CD4-positive, alpha-beta memory T cell (primary cell): ENCODE measurements around the gene TSPAN1. TPM values are rescaled to one million over a fixed set of nuclear protein-coding genes. Genes with fewer than 3 reads are reported as not detected.

Experiments
- CTCF ChIA-PET: fragments of 350-600 bp; sonication (Branson Sonifier 250); formaldehyde crosslinking; loops from one replicate; lab custom pipeline; 2021; ENCODE audit warnings: inconsistent platforms; ENCODE audit not compliant: partially characterized antibody; lab: Charles Lee
- POLR2A ChIA-PET: fragments of 350-600 bp; sonication (Branson Sonifier 250); formaldehyde crosslinking; loops from one replicate; lab custom pipeline; 2021; ENCODE audit not compliant: partially characterized antibody; lab: Charles Lee
- DNase-seq, 5 donors: peaks; one replicate each; pipeline versions ENCODE4 v3.0.0 to v3.0.0-alpha.2; 2020 to 2022; ENCODE audit warnings: mixed read lengths in 1 of 5
- H3K27ac ChIP-seq: one replicate; pipeline ENCODE4 v1.7.0; 2013; ENCODE audit warnings: low read depth, low read length
- H3K27me3 ChIP-seq: 2 replicates; pipeline ENCODE4 v1.7.0; 2013; ENCODE audit warnings: mild to moderate bottlenecking, low read length, moderate library complexity; ENCODE audit not compliant: insufficient read depth
- H3K36me3 ChIP-seq: 2 replicates; pipeline ENCODE4 v1.7.0; 2013; ENCODE audit warnings: mild to moderate bottlenecking, low read length, moderate library complexity; ENCODE audit not compliant: insufficient read depth
- H3K4me1 ChIP-seq: 2 replicates; pipeline ENCODE4 v1.7.0; 2013; ENCODE audit warnings: mild to moderate bottlenecking, low read length, moderate library complexity; ENCODE audit not compliant: insufficient read depth
- H3K4me3 ChIP-seq, 2 donors: one replicate each; pipeline ENCODE4 v1.7.0; 2013; ENCODE audit warnings: low read length in 2 of 2, mild to moderate bottlenecking in 1 of 2
- H3K9me3 ChIP-seq, 2 donors: one replicate each; pipeline ENCODE4 v1.7.0; 2013; ENCODE audit warnings: low read length in 2 of 2, control low read depth in 1 of 2; ENCODE audit not compliant: control insufficient read depth in 1 of 2
- H3K27ac Mint-ChIP-seq, 7 donors: one replicate each; pipeline ENCODE4 v1.8.0; 2020 to 2021; ENCODE audit warnings: mixed read lengths in 7 of 7, mild to moderate bottlenecking in 6 of 7, inconsistent platforms in 3 of 7, moderate library complexity in 3 of 7
- H3K27me3 Mint-ChIP-seq, 2 donors: one replicate each; pipeline ENCODE4 v1.8.0; 2020 to 2021; ENCODE audit warnings: mixed read lengths in 2 of 2
- H3K36me3 Mint-ChIP-seq, 2 donors: one replicate each; pipeline ENCODE4 v1.8.0; 2020 to 2021; ENCODE audit warnings: mixed read lengths in 2 of 2, inconsistent platforms in 1 of 2, mild to moderate bottlenecking in 1 of 2
- H3K4me1 Mint-ChIP-seq, 4 donors: one replicate each; pipeline ENCODE4 v1.8.0; 2020 to 2021; ENCODE audit warnings: mixed read lengths in 4 of 4, mild to moderate bottlenecking in 1 of 4
- H3K4me3 Mint-ChIP-seq, 8 donors: one replicate each; pipeline ENCODE4 v1.8.0; 2020 to 2021; ENCODE audit warnings: mixed read lengths in 8 of 8, mild to moderate bottlenecking in 7 of 8, moderate library complexity in 6 of 8, inconsistent platforms in 3 of 8
- H3K9me3 Mint-ChIP-seq, 8 donors: one replicate each; pipeline ENCODE4 v1.8.0; 2020 to 2021; ENCODE audit warnings: mixed read lengths in 8 of 8, mild to moderate bottlenecking in 5 of 8, inconsistent platforms in 3 of 8, moderate library complexity in 1 of 8
- intact Hi-C: fragments of 100-400 bp; cut with micrococcal nuclease; formaldehyde crosslinking; loops from one replicate; pipeline ENCODE4 v1.15.1; 2023
- polyA plus RNA-seq, 2 donors: library from polyadenylated mRNA; unstranded; fragments of 300-500 nt; fragmentation: Illumina TruSeq; gene quantifications; one replicate each; pipeline ENCODE4 v1.2.3, GENCODE V29; 2021
- total RNA-seq, 2 experiments: library from RNA; stranded (reverse); gene quantifications; one replicate each; pipeline ENCODE4 v1.2.3, GENCODE V29; 2021

TSPAN1 gene
- total and polyA plus RNA-seq, 4 experiments from 2014 or later: not detected

DNA sequence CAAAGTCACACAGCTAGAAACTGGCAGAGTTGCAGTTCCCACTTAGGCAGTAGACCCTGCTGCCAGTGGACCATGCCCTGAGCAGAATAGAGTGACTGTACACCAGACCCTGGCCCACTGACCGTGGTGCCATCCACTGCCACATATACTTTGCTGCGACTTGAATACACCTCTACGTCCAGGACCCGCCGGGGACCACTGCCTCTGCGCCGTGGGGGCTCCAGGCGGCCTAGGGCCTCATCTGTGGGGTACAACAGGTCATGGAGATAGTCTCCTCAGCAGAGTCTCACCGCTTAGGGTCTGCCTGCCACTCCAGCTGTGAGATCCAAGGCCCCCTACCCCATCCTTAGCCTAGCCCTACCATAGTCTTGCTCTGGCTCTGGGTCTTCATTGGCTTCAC is 21.7 kb downstream of the TSPAN1 start:
- ChIA-PET CTCF (interaction anchor here (3.6 kb wide), 1 partner anchor 14 kb away, joined by 13 read pairs; no protein-coding TSS in a partner anchor), POLR2A (interaction anchor here (1.9 kb wide), 1 partner anchor 107 kb away, joined by 6 read pairs; the partner anchor contains the start of genes LRRC41 and UQCRH)
- Histone ChIP-seq H3K27me3 (no peaks in the 10 kb centered on the region), H3K4me3 (no peak overlapping the region), H3K4me1 (peaks cover 28% of the 10 kb centered on the region), H3K36me3 (peaks cover 34% of the 10 kb centered on the region), H3K27ac (no peak overlapping the region), H3K9me3 (no peaks in the 10 kb centered on the region)
- Mint-ChIP-seq H3K4me1 (peaks cover 7 to 31% (median 22%) of the 10 kb centered on the region in 4 donors), H3K4me3 (peak overlapping the region in 5 of 8 donors; percentile 8 to 88 (median 61)), H3K27me3 (no peaks in the 10 kb centered on the region), H3K36me3 (peaks cover 25 to 36% of the 10 kb centered on the region in 2 donors), H3K9me3 (no peaks in the 10 kb centered on the region), H3K27ac (peak overlapping the region in 3 of 7 donors; percentile 0 to 78 (median 12))
- no peak for DNase-seq
- intact Hi-C loops: loop anchor here (5.0 kb wide), 1 partner anchor 509 kb away; the partner anchor contains the start of genes GPBP1L1 and TMEM69

DNA sequence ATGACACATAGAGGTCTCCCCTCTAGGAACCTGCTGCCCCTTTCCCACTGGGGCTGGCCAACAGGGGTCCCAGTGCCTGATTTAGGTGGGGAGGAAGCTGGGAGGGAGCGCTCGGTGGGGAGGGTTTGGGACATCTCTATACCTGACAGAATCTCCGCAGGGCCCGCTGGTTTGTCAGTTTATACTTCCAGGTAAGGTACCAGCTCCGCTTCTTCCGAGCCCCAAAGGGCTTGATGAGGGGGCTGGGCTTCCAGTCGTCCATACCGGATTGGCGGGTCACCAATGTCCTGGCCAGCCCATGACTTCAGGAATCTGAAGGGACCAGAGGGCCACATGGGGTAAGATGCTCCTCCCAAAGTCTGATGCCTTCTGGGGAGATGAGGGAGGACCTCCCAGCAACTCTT is 22.7 kb downstream of the TSPAN1 start:
- POLR2A ChIA-PET: interaction anchor here (1.4 to 2.0 kb wide), 3 partner anchors 10 to 106 kb away, joined by 5 to 6 read pairs (median 6); partner anchors contain the start of genes LRRC41 and UQCRH
- H3K4me3 Mint-ChIP-seq: peak overlapping the region; percentile 83 to 89 (median 87)
- H3K4me3 ChIP-seq: peak overlapping the region; percentile 78 to 86
- CTCF ChIA-PET: interaction anchor here (0.6 to 3.6 kb wide), 3 partner anchors 15 to 1211 kb away, joined by 3 to 14 read pairs (median 13); partner anchors contain the start of gene EIF2B3
- intact Hi-C loops: loop anchor here (5.0 kb wide), 1 partner anchor 510 kb away; the partner anchor contains the start of genes GPBP1L1 and TMEM69
- no peaks in the 10 kb centered on the region for H3K27me3 ChIP-seq
- H3K27ac Mint-ChIP-seq: peak overlapping the region in 6 of 7 donors; percentile 55 to 82 (median 70)
- no peak for DNase-seq
- peaks cover 0 to under 1% of the 10 kb centered on the region in 2 donors for H3K27me3 Mint-ChIP-seq
- peaks cover 27% of the 10 kb centered on the region for H3K36me3 ChIP-seq
- no peaks in the 10 kb centered on the region for H3K9me3 ChIP-seq
- H3K4me1 ChIP-seq: peaks cover 28% of the 10 kb centered on the region
- H3K9me3 Mint-ChIP-seq: no peaks in the 10 kb centered on the region
- peaks cover 7 to 33% (median 22%) of the 10 kb centered on the region in 4 donors for H3K4me1 Mint-ChIP-seq
- peaks cover 24 to 29% of the 10 kb centered on the region in 2 donors for H3K36me3 Mint-ChIP-seq
- H3K27ac ChIP-seq: peak overlapping the region; percentile 76

DNA sequence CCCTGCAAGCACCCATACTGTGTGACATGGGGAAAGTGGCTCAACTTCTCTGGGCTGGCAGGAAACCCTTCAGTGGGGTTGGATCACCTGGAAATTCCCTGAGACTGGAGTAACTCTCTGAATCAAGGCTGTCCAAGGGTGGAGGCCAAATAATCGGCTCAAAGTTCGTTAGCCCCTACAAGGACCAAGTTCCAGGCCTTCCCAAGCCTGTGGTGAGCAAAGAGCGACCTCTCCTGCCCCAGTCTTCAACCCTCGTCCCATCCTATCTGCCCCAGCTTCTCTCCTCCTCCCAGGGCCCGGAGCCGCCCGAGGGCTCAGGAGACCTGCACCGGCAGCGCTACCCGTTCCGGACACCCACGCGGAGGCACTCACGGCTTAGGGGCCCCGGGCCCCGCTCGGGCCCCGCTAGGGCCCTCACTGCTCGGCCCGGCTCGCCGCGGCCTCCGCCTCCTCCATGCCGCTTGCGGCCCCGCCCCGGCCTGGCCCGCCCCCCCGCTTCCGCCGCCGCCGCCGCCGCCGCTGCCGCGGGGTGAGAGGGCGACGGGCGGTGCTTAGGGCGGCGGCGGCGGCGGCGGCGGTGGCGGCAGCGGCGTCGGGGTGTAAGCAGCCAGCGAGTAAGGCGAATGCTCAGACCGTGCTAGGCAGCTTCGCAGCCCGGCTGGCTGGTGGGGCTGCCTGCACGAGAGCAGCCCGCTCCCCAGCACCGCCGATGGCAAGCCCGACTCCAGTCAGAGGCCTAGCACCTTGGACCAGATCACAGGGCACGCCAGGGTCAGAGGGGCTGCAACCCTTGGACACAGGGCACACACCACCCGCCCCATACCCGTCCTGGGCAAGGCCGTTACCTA is 23.3 kb downstream of the TSPAN1 start, which contains the start of gene POMGNT1:
Gene POMGNT1, minus strand, starts transcription at position 471 of the 848 bp plus-strand sequence. CDS start 613 bp downstream, outside the sequence.
- CTCF ChIA-PET: interaction anchor here (0.6 to 2.6 kb wide), 3 partner anchors 26 to 1484 kb away, joined by 3 to 14 read pairs (median 3); partner anchors contain the start of gene EIF2B3
- POLR2A ChIA-PET: interaction anchor here (0.7 to 2.0 kb wide), 6 partner anchors 10 to 478 kb away, joined by 3 to 6 read pairs (median 5); partner anchors contain the start of genes LRRC41, NSUN4 and UQCRH
- Mint-ChIP-seq H3K36me3 (peaks cover 20 to 23% of the 10 kb centered on the region in 2 donors), H3K4me3 (peak within 1 kb of the TSS; percentile 83 to 89 (median 88)), H3K27ac (peak within 1 kb of the TSS; percentile 38 to 88 (median 79)), H3K9me3 (peaks cover 0 to 3% (median 0%) of the 10 kb centered on the region in 8 donors), H3K27me3 (peaks cover 0 to 1% of the 10 kb centered on the region in 2 donors), H3K4me1 (peaks cover 12 to 39% (median 25%) of the 10 kb centered on the region in 4 donors)
- H3K4me1 ChIP-seq: peaks cover 33% of the 10 kb centered on the region
- no peaks in the 10 kb centered on the region for H3K27me3 ChIP-seq
- peak; percentile 69 to 81 (median 78) for DNase-seq
- peak within 1 kb of the TSS; percentile 76 for H3K27ac ChIP-seq
- intact Hi-C loops: loop anchor here (2.0 to 5.0 kb wide), 2 partner anchors 49 to 511 kb away; partner anchors contain the start of genes GPBP1L1, RAD54L and TMEM69
- peaks cover 21% of the 10 kb centered on the region for H3K36me3 ChIP-seq
- peak within 1 kb of the TSS; percentile 78 to 86 for H3K4me3 ChIP-seq
- H3K9me3 ChIP-seq: no peaks in the 10 kb centered on the region

DNA sequence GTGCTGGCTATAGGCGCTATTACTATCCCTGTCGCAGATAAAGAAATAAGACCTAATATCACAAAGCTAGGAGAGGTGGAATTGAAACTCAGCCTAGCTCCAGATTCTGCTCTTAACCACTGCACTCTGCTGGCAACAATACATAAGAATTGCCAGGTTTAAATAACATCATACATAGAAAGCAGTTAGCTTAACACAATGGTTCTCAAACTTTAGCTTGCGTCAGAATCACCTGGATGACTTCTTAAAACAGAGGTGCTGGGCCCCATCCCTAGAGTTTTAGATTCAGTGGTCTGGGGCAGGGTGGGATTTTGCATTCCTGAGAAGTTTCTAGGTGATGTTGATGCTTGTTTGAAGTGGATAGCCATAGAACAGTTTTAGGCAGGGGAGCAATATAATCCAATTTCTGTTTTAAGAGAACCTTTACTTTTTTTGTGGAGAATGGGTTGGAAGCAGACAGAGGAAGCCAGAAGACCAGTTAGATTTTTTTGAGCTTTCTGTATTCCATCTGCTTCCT is 24.4 kb downstream of the TSPAN1 start:
- CTCF ChIA-PET: interaction anchor here (0.5 to 2.6 kb wide), 3 partner anchors 25 to 717 kb away, joined by 3 to 14 read pairs (median 3); no protein-coding TSS in a partner anchor
- Histone ChIP-seq H3K4me1 (peaks cover 36% of the 10 kb centered on the region), H3K27me3 (no peaks in the 10 kb centered on the region), H3K27ac (no peak overlapping the region), H3K4me3 (no peak overlapping the region), H3K9me3 (no peaks in the 10 kb centered on the region), H3K36me3 (peaks cover 15% of the 10 kb centered on the region)
- intact Hi-C loops: loop anchor here (2.0 to 5.0 kb wide), 2 partner anchors 48 to 512 kb away; partner anchors contain the start of genes GPBP1L1, RAD54L and TMEM69
- H3K27ac Mint-ChIP-seq: peak overlapping the region in 5 of 7 donors; percentile 4 to 69 (median 38)
- H3K4me1 Mint-ChIP-seq: peaks cover 12 to 49% (median 25%) of the 10 kb centered on the region in 4 donors
- peaks cover 15 to 19% of the 10 kb centered on the region in 2 donors for H3K36me3 Mint-ChIP-seq
- POLR2A ChIA-PET: interaction anchor here (1.1 to 1.4 kb wide), 3 partner anchors 33 to 141 kb away, joined by 3 to 5 read pairs (median 4); partner anchors contain the start of genes NSUN4 and RAD54L
- peak overlapping the region; percentile 68 to 86 (median 82) for H3K4me3 Mint-ChIP-seq
- no peak for DNase-seq
- H3K27me3 Mint-ChIP-seq: peaks cover 0 to 1% of the 10 kb centered on the region in 2 donors
- H3K9me3 Mint-ChIP-seq: peaks cover 0 to 3% (median 0%) of the 10 kb centered on the region in 8 donors

DNA sequence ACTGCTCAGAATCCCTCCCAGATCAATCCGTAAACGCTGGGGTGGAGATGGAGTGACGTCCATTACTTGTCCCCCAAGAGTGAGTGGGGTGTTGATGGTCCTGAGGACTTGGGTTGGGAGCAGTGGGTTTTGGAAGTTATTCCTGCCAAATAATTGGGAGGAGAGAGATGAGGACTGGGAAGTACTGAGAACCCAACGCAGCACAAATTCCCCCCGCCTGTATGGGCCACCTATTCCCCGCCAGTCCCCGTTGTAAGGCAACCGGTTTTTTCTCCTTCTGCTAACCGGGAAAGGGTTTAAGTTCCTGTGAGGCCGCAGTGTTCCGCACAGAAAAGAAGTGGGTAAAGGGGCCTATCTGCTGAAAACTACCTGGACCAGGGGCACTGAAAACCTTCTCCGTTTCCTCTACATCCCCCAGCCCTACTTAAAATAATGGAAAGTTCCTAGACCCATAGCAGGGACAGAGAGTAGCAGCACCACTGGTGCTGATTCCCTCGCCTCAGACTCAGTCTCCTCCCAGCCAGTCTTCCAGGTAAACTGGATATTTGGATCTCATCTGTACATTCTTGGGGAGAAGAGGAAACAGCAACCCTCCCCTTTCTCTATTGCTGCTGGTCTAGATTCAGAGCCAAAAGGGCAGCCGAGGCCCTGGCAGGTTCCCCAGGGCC is 29.0 kb downstream of the TSPAN1 start:
- H3K36me3 Mint-ChIP-seq: peaks cover 0 to 1% of the 10 kb centered on the region in 2 donors
- H3K4me1 Mint-ChIP-seq: peaks cover 6 to 23% (median 11%) of the 10 kb centered on the region in 4 donors
- no peaks in the 10 kb centered on the region for H3K36me3 ChIP-seq
- CTCF ChIA-PET: interaction anchor here (1.6 kb wide), 1 partner anchor 20 kb away, joined by 4 read pairs; no protein-coding TSS in a partner anchor
- H3K9me3 Mint-ChIP-seq: peaks cover 0 to 3% (median 0%) of the 10 kb centered on the region in 8 donors
- H3K4me1 ChIP-seq: peaks cover 16% of the 10 kb centered on the region
- H3K4me3 Mint-ChIP-seq: peak overlapping the region in 6 of 8 donors; percentile 21 to 69 (median 32)
- H3K4me3 ChIP-seq: no peak overlapping the region
- no peak for DNase-seq
- H3K27me3 ChIP-seq: no peaks in the 10 kb centered on the region
- H3K27ac ChIP-seq: no peak overlapping the region
- peak overlapping the region in 1 of 7 donors; percentile 33 for H3K27ac Mint-ChIP-seq
- H3K27me3 Mint-ChIP-seq: peaks cover 0 to 2% of the 10 kb centered on the region in 2 donors
- POLR2A ChIA-PET: no interaction called here
- intact Hi-C loops: no loop called here
- no peaks in the 10 kb centered on the region for H3K9me3 ChIP-seq

DNA sequence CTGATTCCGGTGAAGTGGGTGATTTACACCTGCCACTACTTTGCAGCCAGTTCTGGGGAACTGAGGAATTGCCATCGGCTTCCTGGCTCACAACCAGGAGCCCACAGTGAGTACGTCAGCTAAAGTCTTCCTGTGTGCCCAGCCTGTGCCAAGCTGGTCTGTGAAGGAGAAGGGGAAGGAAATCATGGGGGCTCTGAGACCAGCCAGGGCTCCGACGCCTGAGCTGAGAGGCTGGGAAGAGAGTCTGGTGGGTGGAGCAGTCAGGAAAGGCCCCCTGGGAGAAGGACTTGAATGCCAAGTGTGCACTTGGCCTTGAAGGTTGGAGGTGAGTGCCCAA is 29.5 kb downstream of the TSPAN1 start:
- Mint-ChIP-seq H3K27ac (no peak overlapping the region), H3K4me1 (peaks cover 3 to 23% (median 9%) of the 10 kb centered on the region in 4 donors), H3K36me3 (peaks cover 0 to 1% of the 10 kb centered on the region in 2 donors), H3K4me3 (peak overlapping the region in 1 of 8 donors; percentile 46), H3K27me3 (peaks cover 0 to 2% of the 10 kb centered on the region in 2 donors), H3K9me3 (peaks cover 0 to 3% (median 0%) of the 10 kb centered on the region in 8 donors)
- H3K36me3 ChIP-seq: no peaks in the 10 kb centered on the region
- DNase-seq: no peak
- CTCF ChIA-PET: interaction anchor here (1.6 kb wide), 1 partner anchor 19 kb away, joined by 4 read pairs; no protein-coding TSS in a partner anchor
- H3K27me3 ChIP-seq: no peaks in the 10 kb centered on the region
- POLR2A ChIA-PET: no interaction called here
- peaks cover 11% of the 10 kb centered on the region for H3K4me1 ChIP-seq
- H3K9me3 ChIP-seq: no peaks in the 10 kb centered on the region
- H3K27ac ChIP-seq: no peak overlapping the region
- H3K4me3 ChIP-seq: no peak overlapping the region
- intact Hi-C loops: no loop called here
